AG08395 (cell line): Measurements from ENCODE around the gene CFAP45.

ENCODE experiments used
- DNase-seq: peaks from one replicate; pipeline ENCODE4 v3.0.0; 2012; ENCODE audit warnings: mixed read lengths, low spot score

CFAP45 gene

DNA sequence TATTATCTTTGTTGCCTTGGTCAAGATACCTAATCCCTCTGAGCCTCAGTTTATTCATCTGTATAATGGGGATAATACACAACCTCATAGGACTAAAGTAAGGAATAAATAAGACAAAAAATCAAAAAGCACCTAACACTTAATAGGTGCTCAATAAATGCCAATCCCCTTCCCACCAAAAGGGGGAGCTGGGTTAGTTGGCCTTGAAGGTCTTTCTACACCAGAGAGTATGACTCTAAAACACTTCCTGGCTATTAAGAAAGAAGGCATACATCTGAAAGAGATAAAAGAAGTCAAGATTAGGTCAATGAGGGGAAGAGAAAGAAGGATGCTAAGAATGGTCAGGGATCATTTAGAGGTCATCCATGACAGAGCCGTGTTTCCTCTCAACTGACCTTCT is 48.6 kb downstream of the CFAP45 start:
- DNase-seq, result no peak

DNA sequence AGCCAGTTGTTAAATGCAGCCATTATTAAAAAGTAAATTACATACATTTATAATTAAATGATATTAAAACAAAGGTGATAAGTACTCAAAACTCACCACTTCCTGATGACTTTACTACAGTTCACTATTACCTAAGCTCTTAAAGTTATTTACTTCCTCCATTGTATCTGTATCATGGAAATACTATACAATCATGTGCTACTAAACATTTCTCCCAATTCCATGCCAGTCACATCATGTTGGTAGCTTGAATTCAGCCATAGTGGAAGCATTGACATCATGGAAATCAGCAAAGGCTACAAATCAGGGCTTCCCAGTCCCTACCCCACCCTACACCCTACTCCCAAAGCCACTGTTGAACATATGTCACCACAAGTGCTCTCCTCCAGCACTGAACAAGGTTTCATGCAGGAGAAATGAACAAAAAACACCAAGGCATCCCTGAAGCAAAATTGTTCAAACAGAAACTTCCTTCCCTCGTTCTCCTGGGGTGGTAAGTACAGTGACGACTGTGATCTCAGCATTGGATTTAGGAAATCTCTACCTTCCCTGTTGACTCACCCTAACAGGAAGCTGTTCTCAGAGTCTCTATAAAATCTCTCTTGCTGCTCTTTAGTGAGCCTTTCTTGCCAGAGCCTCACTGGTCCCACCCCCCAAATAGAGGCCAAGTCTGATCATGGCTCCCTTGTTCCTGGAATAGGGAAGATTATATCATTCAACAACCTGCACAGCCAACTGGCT is 50.2 kb downstream of the CFAP45 start:
- no peak for DNase-seq

- DNase-seq, result no peak
These were observed 51.6 kb downstream of the CFAP45 start for GRCh38 chr1:159848326-159848725.

GRCh38 chr1:159847231-159847630 is 52.7 kb downstream of the CFAP45 start:
- no peak for DNase-seq

DNA sequence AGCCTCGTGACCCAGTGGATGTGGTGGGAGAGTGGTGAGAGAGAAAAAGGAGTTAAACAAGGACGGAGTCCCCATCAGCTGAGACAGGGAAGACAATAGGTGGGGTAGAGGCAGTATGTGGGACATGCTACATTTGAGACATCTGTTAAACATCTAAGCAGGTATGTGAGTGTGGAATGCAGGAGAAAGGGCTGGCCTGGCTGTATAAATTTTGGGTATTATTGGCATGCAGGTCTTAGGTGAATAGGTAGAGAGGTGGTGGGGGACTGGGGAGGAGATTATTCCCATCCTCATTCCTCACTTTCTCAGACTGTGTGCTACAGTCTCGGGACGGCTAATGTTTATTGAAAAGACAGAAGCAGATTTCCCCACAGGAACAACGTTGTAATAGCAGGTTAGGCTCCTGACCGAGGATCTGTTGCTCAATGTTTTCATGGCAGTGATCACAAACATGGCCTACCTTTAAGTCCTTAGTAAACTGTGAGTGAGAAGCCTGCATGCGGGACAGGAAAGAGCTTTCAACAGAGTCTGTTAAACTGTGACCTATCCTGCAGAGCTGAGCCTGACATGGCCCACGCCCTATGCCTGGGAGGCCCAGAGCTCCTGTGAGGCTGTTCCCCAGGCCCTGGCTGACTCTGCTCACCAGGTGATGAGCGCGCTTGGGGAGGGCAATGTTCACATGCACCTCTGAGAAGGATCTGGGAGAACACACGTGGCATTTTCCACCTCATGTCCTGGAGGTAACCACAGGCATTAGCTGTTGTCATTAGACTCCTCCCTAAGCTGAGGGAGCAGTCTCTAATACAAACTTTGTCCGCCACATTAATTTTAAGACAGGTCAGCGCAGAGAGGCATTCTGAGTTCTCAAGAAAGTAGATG is 54.0 kb downstream of the CFAP45 start:
- no peak for DNase-seq

- no peak for DNase-seq
These were observed 56.5 kb downstream of the CFAP45 start for GRCh38 chr1:159843459-159843858.

DNA sequence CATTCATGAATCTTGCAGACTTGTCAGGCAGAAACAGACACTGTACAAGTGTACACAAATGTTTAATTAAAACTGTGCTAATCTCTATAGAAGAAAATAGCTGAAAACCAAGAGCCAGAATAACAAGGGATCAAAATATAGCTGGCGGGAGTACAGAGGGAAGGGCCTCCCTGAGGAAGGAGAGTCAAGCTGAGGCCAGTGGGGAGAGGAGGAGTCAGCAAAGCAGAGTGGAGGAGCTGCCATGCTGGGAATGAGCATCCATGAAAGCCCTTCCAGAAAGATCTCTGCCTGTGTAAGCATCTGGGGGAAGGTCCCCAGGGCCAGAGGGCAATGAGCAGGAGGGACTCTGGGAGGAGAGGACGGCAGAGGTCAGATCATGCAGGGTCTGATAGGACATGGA is 58.2 kb downstream of the CFAP45 start:
- DNase-seq, result no peak

DNA sequence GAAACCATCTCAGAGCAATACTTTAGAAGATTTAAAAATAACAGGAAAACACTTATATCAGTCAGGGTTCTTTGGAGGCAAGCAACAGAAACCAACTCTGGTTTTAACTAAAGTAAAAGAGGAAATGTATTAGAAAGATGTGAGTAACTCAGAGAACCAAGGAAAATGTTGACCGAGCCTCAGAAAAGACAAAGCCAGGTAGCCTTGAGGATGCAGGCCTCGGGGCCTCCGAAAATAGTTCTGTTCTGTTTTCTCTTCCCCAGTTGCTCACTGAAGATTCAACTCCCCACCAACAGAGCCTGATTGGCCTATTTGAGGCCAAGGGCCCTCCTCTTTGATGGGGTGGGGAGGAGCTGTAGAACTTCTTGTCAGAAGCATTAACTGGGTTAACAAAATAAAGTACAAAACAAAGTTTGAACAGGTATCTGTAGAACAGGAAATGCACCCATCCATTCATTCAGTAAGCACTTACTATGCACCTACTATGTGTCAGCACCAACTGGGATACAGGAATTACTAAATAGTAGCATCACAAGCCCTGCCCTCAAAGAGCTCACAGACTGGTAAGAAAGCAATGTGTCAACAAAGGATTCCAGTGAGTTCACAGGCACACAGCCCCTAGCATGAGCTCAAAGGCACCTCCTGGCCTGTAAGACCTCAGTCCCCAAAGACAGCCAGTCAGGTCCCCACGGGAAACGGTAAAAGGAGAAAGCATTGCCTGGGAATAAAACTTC is 60.7 kb downstream of the CFAP45 start:
- no peak for DNase-seq

GRCh38 chr1:159838715-159839114 is 61.2 kb downstream of the CFAP45 start:
- no peak for DNase-seq

DNA sequence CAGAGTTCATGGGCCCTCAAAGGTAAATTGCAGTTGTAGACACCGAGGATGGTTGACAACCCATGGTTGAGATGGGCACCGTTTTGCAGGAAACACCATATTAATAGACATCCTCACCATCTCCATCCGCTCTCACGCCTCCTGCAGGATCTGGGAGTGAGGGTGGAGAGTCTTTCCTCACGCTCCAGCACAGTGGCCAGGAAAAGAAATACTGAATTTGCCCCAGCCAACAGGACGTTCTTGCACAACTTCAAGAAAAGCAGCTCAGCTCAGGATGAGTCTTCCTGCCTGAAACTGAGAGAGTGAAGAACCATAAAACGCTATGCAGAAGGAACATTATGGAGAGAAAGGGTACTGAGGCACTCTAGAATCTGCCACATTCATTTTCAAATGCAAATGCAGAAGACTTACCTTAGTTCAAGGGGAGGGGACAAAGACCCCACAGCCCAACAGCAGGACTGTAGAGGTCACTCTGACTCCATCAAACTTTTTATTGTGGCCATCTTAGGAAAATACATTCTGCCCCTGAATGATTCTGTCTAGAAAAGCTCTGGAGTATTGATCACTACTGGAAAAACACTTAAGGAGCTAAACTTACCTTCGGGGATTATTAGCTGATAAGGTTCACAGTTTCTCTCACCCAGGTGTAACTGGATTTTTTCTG is 64.0 kb downstream of the CFAP45 start:
- no peak for DNase-seq

DNA sequence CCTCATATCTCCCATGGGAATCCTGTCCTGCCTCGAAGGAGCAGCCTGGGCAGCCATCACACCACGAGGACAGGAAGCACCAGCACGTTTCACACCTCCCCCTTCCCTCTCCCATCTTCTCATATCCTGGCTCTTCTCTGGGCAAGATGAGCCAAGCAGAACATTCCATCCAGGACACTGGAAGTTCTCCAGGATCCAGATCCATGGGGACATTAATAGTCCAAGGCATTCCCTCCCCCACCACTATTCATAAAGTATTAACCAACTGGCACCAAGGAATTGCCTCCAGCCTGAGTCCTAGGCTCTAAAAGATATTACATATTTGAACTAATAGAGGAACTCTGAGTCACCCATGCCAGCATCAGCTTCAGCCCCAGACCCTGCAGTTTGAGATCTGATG is 64.6 kb downstream of the CFAP45 start:
- DNase-seq, result no peak

DNA sequence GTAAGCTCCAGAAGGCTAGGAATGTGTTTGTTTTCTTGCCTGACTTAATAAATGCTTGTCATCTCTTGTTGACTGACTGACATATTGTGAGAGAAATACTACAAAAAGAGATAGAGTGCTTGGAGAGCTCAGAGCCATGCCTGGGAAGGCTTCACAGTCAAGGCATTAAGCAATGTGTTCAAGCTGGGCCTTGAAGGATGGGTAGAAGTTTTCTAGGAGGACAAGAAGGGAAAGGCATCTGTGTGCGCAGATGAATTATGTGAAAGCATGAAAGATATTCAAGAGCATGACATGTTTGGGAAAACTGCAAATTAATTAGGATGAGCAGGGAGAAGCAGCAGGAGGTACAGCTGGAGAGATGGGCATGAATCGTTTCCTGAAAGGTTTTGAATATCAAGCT is 67.7 kb downstream of the CFAP45 start:
- DNase-seq, result no peak

DNA sequence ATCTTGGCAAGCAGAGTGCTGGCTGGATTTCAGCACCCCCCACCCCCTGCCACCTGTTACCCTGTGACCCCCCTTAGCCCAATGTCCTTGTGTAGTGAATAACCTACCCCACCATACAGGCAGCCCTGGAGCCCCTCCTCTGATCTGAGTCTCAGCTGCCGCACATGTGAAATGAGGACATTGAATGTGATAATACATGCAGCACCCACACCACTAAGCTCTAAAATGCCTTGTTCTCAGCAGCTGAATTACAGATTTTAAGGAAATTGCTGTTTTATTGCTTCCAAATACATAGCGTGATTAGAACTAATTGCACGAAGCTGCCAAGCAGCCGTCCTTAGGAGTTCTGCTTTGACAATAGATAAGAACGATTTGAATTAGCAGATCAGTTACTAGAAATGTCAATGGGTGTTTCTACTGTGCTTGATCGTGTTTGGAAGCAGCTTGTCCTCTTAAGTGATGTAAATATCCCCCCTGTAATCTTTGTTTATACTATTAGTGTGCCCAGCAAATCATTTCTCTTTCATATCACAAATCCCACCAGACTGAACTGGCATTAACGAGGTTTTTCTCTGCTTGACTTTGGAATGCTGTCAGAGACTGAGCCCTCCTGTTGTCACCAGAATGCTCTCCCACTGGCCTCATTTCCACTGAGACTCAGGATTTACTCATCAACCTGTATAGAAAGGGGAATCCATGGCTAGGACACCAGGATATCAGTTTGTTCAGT is 68.4 kb downstream of the CFAP45 start:
- no peak for DNase-seq

GRCh38 chr1:159830722-159831121 is 69.2 kb downstream of the CFAP45 start:
- DNase-seq, result no peak

GRCh38 chr1:159829822-159830465 is 70.0 kb downstream of the CFAP45 start:
- peak; percentile 76 for DNase-seq

DNA sequence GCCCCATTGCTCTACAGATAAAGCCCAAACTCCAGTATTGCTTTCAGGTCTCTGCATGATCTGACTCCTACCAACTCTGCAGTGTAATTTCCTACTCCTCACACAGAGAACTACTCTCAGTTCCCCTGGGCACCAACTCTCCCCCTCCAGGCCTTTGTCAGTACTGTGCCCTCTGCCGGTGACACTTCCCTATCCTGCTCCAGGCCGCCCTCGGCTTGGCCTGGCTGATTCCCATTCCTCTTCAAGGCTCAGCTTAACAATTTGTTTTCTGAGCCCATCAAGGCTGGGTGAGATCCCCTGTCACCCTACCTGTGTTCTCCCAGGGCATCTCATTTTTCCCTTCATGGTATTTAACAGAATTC is 70.7 kb downstream of the CFAP45 start:
- no peak for DNase-seq

- DNase-seq, result no peak
These were observed 71.2 kb downstream of the CFAP45 start for GRCh38 chr1:159828581-159829272.

GRCh38 chr1:159828176-159828575 is 71.8 kb downstream of the CFAP45 start:
- DNase-seq, result no peak

DNA sequence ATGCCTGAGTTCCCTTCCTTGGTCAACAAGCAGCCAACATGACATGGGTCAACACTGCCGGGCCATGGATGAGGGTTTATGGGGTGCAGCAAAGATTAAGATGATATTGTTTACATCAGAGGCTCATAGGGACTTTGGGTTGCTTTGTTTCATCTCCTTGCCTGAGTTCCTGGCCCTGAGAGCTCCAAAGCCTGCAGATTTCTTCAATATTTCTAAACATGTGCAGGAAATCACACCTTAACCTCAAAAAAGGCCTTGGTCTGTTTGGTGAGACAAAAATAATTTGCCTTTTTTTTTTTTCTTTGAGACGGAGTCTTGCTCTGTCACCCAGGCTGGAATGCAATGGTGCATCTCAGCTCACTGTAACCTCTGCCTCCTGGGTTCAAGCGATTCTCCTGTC is 72.4 kb downstream of the CFAP45 start:
- no peak for DNase-seq

GRCh38 chr1:159827102-159827490 is 72.9 kb downstream of the CFAP45 start:
- DNase-seq, result no peak
